Psoas muscle (tissue), 8 donors: ENCODE data around the gene EEF1AKMT1. TPM values are rescaled to one million over a fixed set of nuclear protein-coding genes. Genes with fewer than 3 reads are reported as not detected.

ENCODE experiments used
- ATAC-seq, 4 donors: fragments of 200-7000 bp; cut with Tn5 transposase; one replicate each; pipeline ENCODE4 v1.9.1; 2020; ENCODE audit warnings: moderate library complexity in 3 of 4, mild to moderate bottlenecking in 2 of 4
- DNase-seq, 2 donors: peaks; one replicate each; pipeline ENCODE4 v3.0.0-alpha.2; 2020
- H3K27ac ChIP-seq: fragments of 200-600 bp; one replicate; pipeline ENCODE4 v1.8.0; 2022
- H3K27me3 ChIP-seq, 3 donors: fragments of 200-600 bp in 1 of 3; one replicate each; pipeline versions ENCODE4 v1.6.1 to v1.8.0; 2013 to 2022; ENCODE audit warnings: low read length in 2 of 3, mild to moderate bottlenecking in 2 of 3, moderate library complexity in 1 of 3; ENCODE audit not compliant: insufficient read depth in 3 of 3
- H3K36me3 ChIP-seq, 2 donors: fragments of 200-600 bp in 1 of 2; one replicate each; pipeline versions ENCODE4 v1.6.1 to v1.8.0; 2013 to 2022; ENCODE audit warnings: low read depth in 1 of 2, mild to moderate bottlenecking in 1 of 2, moderate library complexity in 1 of 2; ENCODE audit not compliant: insufficient read depth in 1 of 2
- H3K4me1 ChIP-seq: fragments of 200-600 bp; one replicate; pipeline ENCODE4 v1.8.0; 2022
- H3K4me3 ChIP-seq: fragments of 200-600 bp; one replicate; pipeline ENCODE4 v1.8.0; 2022; ENCODE audit warnings: mild to moderate bottlenecking
- H3K9me3 ChIP-seq: fragments of 200-600 bp; one replicate; pipeline ENCODE4 v1.8.0; 2022
- CTCF ChIP-seq: fragments of 200-600 bp; IDR thresholded peaks from one replicate; pipeline ENCODE4 v1.8.0; 2022; ENCODE audit warnings: antibody characterized with exemption
- WGBS, 3 donors: extraction: QIAGEN DNeasy Blood & Tissue Kit; methylation state at CpG; one replicate each; pipeline versions ENCODE4 v1.1.6 to v1.1.7; 2013; 5-methylcytosine and 5-hydroxymethylcytosine counted together
- intact Hi-C, 2 donors: fragments of 100-400 bp; cut with DNase I; formaldehyde crosslinking; loops; one replicate each; pipeline versions ENCODE4 v1.11.0 to v1.14.2; 2022
- polyA plus RNA-seq, 3 donors: library from polyadenylated mRNA; stranded (reverse); fragments of 200-250 nt; gene quantifications; one replicate each; pipeline ENCODE4 v1.2.3, GENCODE V29; 2013
- total RNA-seq, 4 donors: library from RNA; stranded (reverse); fragmentation: NEBNext Ultra II Directional in 2 of 4; extraction: Animal tissue kit (Norgen Biotek cat#: 25700) in 2 of 4; gene quantifications; one replicate each; pipeline versions ENCODE4 v1.2.1 to v1.2.4, GENCODE V29; 2021 to 2023
- donor health status: healthy with polysubstance abuse.
- donor health status: DM: no; HTN: no; CAD: no; lungs with moderate emphysema.
- donor health status: Bipolar disorder and iron deficiency.
- donor health status: healthy.
- donor health status: DM: yes; HTN: yes; CAD: no.
- donor health status: DM: no; HTN: no; CAD: no.
- donor health status: DM: no; HTN: no; CAD: no.
- donor health status: DM: yes; HTN: yes; CAD: no.

Gene EEF1AKMT1
- total and polyA plus RNA-seq, 7 donors: 5.1 to 9.9 (median 8.2) TPM

- peak in 2 of 4 donors; percentile 4 to 23 for ATAC-seq
- Histone ChIP-seq H3K4me1 (peaks cover 4% of the 10 kb centered on the region), H3K27me3 (no peaks in the 10 kb centered on the region), H3K9me3 (no peaks in the 10 kb centered on the region), H3K4me3 (no peak overlapping the region), H3K36me3 (peaks cover 0 to 12% of the 10 kb centered on the region in 2 donors), H3K27ac (peak overlapping the region; percentile 56)
- no peak for TF ChIP-seq CTCF
- no peak for DNase-seq
- WGBS, 3 donors: 84 to 92% (median 89%) methylated on average over 6 of the region's 6 CpGs
- intact Hi-C loops: no loop called here
These were observed 45.9 kb downstream of the EEF1AKMT1 start for GRCh38 chr13:20727856-20728255.

GRCh38 chr13:20721454-20722357 is 52.1 kb downstream of the EEF1AKMT1 start:
- H3K4me3 ChIP-seq: peak overlapping the region; percentile 67
- intact Hi-C loops: loop anchor here in 1 of 2 donors (5.0 kb wide), 1 partner anchor 51 kb away; the partner anchor contains the start of gene EEF1AKMT1
- H3K36me3 ChIP-seq: no peaks in the 10 kb centered on the region
- ATAC-seq (peak in 3 of 4 donors; percentile 12 to 39 (median 34)), DNase-seq (peak; percentile 60 to 82)
- H3K27ac ChIP-seq: peak overlapping the region; percentile 79
- H3K27me3 ChIP-seq: peaks cover 0 to 8% (median 0%) of the 10 kb centered on the region in 3 donors
- no peak for TF ChIP-seq CTCF
- whole genome bisulfite sequencing, 3 donors: 14 to 17% (median 16%) methylated on average over 74 to 81 of the region's 81 CpGs
- no peaks in the 10 kb centered on the region for H3K9me3 ChIP-seq
- H3K4me1 ChIP-seq: peaks cover 8% of the 10 kb centered on the region

GRCh38 chr13:20721058-20721453 is 52.7 kb downstream of the EEF1AKMT1 start:
- no peak for TF ChIP-seq CTCF
- intact Hi-C loops: loop anchor here in 1 of 2 donors (5.0 kb wide), 1 partner anchor 51 kb away; the partner anchor contains the start of gene EEF1AKMT1
- Histone ChIP-seq H3K9me3 (no peaks in the 10 kb centered on the region), H3K4me3 (peak overlapping the region; percentile 67), H3K27me3 (peaks cover 0 to 8% (median 0%) of the 10 kb centered on the region in 3 donors), H3K27ac (peak overlapping the region; percentile 79), H3K4me1 (peaks cover 8% of the 10 kb centered on the region), H3K36me3 (no peaks in the 10 kb centered on the region)
- DNase-seq: no peak
- ATAC-seq: no peak
- 61 to 74% (median 67%) methylated on average over 16 of the region's 16 CpGs for WGBS, 3 donors

- TF ChIP-seq CTCF: no peak
- Histone ChIP-seq H3K4me1 (peaks cover 8% of the 10 kb centered on the region), H3K4me3 (peak overlapping the region; percentile 67), H3K36me3 (no peaks in the 10 kb centered on the region), H3K27me3 (peaks cover 0 to 8% (median 0%) of the 10 kb centered on the region in 3 donors), H3K27ac (peak overlapping the region; percentile 79), H3K9me3 (no peaks in the 10 kb centered on the region)
- intact Hi-C loops: loop anchor here in 1 of 2 donors (5.0 kb wide), 1 partner anchor 52 kb away; the partner anchor contains the start of gene EEF1AKMT1
- DNase-seq (no peak), ATAC-seq (no peak)
- WGBS, 3 donors: 55 to 66% (median 59%) methylated on average over 10 to 11 of the region's 11 CpGs
These were observed 53.3 kb downstream of the EEF1AKMT1 start for GRCh38 chr13:20720499-20720898.
